HG02981 (cell line): ENCODE measurements around the gene CDYL.
"Not testable (repeated sequence)": the region's sequence is repeated elsewhere in the genome, so short reads cannot be mapped to it uniquely, and the experiment has no call there.

Experiments
- ATAC-seq: cut with Tn5 transposase; IDR thresholded peaks from one replicate; pipeline ENCODE4 v1.9.1; 2021; ENCODE audit warnings: mild to moderate bottlenecking, moderate library complexity; ENCODE audit not compliant: unreplicated experiment

Gene CDYL

DNA sequence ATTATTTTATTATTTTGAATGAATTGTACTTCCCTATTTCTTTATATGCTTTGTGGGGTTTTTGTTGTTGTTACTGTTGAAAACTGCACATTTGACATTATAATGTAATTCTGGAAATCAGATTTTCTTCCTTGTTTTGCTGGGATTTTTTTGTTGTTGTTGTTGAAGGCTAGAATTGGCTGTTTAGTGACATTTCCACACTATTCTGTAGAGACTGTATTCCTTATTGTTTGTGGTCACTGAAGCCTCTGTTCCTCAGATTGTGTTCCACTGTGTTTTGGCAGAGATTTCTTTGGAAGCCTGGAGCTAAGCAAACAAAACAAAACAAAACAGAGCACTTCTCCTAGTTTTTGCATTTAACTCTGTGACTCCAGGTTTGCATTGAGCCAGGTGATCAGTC is 52.9 kb downstream of the CDYL start:
- ATAC-seq: no peak

DNA sequence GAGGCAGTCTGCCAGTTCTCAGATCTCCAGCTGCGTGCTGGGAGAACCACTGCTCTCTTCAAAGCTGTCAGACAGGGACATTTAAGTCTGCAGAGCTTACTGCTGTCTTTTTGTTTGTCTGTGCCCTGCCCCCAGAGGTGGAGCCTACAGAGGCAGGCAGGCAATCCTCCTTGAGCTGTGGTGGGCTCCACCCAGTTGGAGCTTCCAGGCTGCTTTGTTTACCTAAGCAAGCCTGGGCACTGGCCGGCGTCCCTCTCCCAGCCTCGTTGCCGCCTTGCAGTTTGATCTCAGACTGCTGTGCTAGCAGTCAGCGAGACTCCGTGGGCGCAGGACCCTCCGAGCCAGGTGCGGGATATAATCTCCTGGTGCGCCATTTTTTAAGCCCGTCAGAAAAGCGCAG is 59.3 kb downstream of the CDYL start:
- not testable (repeated sequence) for ATAC-seq

DNA sequence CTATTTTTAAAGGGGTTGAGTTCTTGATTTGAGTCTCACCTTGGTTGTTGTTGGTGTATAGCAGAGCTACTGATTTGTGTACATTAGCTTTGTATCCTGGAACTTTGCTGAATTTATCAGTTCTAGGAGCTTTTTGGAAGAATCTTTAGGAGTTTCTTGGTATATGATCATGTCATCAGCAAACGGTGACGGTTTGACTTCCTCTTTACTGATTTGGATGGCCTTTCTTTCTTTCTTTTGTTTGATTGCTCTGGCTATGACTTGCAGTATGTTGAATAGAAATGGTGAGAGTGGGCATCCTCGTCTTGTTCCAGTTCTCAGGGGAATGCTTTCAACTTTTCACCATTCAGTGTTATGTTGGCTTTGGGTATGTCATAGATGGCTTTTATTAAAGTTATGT is 64.0 kb downstream of the CDYL start:
- no peak for ATAC-seq

DNA sequence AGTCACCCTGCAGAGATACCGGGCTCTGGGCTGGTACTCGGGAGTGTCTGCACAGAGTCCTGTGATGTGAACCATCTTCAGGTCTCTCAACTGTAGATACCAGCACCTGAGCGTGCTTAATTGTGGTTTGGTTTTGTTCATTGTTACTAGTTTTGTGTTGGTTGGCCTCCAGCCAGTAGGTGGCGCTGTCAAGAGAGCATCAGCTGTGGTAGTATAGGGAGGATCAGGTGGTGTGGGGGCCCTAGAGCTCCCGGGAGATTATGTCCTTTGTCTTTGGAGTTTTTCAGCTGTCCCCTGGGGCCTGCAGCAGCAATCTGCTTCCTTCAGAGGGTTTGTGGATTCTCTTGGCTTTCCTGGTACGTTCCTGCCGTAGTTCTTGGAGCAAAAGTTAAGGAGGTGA is 67.9 kb downstream of the CDYL start:
- ATAC-seq: no peak

DNA sequence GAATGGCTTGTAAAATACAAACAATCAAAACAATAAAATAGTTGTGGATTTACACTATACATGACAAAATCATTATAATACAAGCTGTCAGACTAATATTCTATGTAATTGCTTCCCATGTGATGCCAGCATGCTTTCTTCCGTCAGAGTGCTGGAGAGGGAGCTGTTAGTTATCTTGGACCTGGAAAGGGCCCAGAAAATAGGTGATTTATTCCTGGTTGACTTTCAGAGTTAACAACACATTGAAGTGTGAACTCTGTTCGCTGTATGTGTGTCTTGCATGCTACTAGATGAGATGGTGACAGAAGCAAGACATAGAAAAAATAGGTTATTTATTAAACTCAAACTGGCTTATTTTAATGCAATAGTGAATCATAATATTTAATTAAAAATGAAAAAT is 70.2 kb downstream of the CDYL start:
- ATAC-seq: no peak

DNA sequence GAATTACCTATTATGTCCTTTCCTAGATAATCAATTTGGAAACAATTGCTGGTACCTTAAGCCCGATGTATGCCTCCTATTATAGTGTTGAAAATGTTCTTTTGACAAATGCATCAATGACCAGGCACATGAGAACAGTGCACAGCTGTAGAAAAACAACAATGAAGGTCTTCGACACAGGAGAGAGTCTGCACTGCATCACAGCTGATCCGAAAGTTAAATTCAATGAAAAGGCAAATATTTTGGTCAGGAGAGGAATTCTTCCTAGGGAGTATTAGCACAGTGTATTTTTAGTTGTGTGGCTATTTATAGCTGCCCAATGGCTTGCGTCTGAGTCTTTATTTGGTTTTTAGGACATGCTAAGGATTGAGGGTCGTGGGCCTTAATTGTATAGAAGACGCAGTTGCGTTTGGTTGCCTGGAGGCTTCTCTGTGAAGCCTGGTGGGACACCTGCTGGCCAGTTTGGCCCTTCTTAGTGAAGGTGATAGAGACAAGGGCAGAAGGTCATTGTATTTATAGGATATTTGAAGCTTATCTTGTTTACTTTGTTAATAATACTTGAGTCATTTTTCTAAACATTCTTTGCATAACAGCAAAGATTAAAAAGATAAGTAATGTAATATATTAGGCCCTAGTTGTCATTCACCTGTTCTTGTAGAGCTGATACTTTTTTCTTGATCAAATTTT is 72.3 kb downstream of the CDYL start:
- no peak for ATAC-seq

DNA sequence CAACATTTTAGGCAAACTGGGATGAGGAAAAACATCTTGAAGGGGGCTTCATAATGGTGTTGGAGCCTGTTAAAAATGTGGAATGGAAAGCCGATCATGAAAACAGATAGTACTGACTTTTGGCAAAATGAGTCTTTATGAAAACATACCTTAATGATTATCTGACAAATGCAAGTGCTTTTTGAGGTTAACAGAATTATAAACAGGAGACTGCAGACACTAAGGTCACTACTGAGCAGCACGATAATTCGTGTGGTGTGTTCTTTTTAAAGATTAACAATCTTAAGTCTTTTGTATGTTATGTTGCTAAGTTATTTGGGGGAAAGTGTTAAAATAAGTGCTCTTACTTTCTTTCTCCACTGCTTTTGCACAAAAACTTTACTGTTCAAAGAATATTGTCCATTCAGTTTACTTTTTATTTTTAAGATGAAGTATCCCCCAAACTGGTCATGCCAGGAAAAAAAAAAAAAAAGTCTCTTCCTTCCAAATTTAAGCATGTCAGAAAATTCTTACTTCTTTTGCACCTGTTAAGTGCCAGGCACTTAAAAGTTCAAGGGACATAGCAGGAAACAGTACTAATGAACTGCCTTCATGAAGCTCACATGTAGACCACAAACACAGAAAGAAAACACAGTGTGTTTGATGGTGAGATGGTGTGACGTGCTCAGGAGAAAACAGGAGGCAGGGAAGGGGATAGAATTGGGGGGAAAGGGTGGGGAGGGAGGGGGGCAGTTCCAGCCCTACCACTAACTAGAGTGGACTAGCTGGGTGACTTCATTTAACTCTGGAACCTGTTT is 73.2 kb downstream of the CDYL start:
- no peak for ATAC-seq

DNA sequence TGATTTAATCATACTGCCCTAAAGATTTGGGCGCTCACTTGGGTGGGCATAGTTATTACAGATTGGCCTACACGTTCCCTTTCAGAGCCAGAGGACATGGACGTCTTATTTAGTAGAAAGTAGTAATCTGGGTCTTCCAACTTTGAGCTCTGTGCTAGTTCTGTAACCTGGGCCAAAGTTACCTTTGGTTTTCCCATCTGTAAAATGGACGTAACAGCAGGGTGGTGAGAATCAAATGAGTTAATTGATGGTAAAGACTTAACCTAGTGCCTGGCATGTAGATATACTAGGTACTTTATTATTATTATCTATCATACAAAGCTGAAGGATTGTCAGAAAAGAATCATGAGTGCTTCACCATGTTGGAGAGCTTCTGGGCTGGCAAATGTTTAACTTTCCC is 74.8 kb downstream of the CDYL start:
- no peak for ATAC-seq

DNA sequence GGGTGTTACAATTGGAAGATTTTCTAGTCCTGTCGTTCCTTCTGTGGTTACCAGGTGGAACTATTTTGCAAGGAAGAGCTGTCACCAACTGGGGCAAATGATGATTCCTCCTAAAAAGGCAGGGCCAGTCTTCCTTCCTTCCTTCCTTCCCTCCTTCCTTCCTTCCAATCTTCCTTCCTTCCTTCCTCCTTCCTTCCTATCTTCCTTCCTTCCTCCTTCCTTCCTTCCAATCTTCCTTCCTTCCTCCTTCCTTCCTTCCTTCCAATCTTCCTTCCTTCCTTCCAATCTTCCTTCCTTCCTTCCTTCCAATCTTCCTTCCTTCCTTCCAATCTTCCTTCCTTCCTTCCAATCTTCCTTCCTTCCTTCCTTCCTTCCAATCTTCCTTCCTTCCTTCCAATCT is 76.0 kb downstream of the CDYL start:
- ATAC-seq: not testable (repeated sequence)

DNA sequence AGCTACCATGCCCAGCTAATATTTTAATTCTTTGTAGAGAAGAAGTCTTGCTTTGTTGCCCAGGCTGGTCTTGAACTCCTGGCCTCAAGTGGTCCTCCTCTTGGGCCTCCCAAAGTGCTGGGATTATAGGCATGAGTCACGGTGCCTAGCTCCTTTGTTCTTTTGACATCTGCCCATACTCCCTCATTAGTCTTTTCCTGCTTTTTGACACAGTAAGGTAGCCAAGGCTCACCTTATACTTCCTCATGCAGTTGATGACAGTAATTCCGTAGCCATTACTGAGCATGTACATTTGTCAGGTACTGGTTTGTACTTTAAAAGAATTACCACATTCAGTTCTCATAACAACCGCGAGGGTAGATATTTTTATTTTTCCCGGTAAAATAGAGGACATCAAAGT is 76.7 kb downstream of the CDYL start:
- no peak for ATAC-seq

DNA sequence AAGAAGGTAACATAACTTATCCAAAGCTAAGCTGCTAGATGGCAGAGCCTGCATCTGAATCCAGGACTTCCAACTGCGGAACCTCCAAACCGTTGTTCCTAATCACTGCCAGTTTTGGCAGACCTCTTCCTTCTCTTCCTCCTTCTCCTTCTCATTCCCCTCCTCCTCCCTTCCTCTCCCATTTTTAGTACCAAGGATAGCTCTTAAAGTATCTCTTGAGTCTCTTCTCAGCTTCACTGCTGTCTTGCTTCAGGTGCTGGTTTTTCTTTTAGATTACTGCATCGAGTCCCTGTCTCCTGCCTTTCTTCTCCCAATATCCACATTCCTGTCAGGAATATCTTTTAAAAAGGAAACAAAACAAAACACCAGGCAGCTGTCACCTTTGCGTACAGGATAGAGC is 77.1 kb downstream of the CDYL start:
- ATAC-seq: no peak

DNA sequence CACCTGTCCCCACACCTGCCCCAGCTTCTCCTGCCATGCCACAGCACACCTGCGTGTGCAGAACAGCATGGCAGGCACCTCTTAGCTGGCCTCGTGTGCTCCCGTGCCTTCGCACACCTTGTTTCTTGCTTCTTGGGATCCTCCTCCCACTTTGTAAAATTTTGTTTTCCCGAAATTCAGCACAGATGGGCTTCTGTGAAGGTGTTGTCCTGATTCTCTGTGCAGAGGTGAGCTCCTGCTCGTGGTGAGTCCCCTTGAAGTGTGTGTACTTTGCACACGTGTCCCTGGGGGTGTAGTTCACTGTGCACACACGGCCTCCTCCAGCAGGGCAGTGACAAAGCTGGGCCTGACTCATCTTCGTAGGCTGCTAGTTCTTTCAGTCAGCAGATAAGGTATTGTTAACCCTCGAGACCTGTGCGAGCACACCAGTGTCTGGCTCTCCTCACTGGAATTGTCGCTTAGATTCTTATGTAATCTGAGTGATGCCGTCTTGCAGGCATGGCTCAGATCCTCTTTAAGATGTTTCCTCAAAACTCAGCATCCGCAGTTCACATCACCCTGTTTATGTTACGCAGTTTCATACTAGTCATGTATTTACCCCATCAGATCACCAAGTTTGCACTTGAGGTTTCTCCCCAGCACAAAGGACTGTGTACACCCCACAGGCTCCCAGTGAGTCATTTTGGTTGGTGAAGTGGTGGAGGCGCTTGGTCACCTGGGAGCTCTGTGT is 77.7 kb downstream of the CDYL start:
- no peak for ATAC-seq

DNA sequence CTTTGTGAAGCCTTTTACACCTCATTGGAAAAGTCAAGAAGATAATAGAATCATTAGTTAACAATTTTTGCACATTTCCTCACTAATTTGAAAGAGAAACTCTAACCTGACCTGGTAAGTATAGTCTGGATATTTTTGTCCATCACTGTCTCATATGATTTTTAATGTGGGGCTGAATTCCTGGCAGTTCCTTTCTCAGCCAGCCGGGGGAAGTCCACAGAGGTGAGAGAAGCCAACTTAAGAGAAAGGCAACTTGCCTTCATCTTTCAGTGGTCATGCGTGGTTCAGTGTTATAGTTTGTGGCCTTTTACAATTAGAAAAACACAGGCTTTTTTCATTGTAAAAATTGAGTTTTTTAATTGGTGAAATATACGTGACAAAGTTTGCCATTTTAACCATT is 80.6 kb downstream of the CDYL start:
- ATAC-seq: no peak

DNA sequence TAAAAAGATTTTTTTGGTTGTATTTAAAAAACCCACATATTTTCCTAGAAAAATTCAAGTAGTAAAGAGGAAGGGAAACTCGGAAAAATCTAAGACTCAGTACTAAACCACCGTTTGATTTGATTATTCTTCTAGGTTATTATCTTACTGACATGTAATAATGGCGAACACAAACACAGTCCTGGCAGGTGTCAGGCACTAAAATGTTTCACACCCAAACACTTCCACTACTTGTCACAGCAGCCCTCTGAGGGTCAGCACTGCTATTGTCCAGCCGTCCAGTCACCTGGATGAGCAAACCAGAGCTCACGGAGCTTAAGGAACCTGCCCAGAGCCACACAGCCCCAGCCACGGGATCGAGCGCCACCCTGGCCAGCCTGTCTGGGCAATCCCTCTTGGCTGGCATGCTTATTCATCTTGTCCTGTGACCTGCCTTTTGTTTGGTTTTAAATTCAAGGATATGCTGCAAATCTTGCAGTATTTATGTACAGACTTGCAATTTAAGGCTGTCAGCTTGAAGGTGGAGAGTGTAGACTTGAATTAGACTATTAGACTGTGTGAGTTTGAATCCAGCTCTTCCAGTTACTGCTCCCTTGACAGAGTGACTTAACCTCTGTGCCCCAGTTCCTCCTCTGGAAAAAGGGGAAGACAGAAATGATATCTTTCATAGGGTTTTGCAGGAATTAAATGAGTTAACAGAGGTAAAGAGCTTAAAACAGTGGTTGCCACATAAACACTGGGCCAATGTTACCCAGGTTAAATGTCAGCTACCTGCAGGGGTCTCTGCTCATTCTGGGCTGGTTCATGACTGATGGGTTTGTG is 82.2 kb downstream of the CDYL start:
- ATAC-seq: no peak

DNA sequence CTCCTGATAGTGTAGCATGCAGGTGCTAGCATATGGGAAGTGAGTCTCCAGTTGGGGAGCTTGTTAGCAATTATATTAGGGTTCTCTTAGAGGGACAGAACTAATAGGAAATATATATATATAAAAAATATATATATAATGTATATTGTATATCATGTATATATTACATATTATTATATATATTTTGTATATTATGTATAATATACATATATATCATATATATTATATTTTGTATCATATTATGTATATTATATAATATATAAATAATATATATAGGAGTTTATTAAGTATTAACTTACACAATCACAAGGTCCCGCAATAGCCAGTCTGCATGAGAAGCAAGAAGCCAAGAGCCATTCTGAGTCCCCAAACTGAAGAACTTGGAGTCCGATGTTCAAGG is 84.2 kb downstream of the CDYL start:
- ATAC-seq: no peak

DNA sequence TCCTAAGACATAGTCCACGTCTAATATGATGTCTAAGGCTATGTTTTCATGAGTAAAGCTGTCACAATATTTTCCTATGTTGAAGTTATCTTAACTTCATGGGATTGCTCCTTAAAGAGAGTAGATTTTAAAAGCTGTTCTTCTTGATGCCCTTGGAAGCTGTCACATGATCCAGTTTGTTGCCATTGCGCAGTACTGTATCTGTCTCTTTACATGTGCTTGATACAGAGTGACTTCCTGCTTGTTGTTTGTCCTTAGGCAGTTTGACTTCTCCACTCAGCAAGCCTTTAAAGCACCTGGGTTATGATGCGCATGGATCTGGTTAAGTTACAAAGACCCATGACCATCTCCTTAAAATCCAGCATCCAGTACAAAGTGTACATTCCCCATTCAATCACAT is 85.4 kb downstream of the CDYL start:
- ATAC-seq: no peak

DNA sequence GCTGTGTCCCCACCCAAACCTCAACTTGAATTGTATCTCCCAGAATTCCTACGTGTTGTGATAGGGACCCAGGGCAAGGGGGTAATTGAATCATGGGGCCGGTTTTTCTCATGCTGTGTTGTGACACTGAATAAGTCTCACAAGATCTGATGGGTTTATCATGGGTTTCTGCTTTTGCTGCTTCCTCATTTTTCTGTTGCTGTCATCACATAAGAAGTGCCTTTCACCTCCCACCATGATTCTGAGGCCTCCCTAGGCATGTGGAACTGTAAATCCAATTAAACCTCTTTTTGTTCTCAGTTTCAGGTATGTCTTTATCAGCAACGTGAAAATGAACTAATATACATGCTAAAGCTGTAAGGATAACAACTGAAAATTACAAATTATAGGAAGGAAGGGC is 88.3 kb downstream of the CDYL start:
- no peak for ATAC-seq

DNA sequence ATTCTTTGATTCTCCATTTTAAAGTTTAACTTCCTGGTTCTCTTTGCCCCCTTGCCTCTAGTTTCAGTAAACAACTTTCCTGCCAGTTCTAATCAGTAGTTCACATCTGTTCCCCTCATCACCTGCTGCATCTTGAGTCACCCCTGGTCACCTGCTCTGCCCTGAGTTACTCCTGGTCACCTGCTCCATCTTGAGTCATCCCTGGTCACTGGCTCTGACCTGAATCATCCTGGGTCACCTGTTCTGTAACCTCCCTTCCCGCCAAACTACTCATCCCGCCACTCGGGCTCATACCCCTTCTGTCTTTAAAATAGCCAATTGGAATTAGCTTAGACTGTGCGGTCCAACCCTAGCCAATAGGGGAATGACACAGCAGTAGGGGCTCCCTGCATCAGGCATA is 88.8 kb downstream of the CDYL start:
- not testable (repeated sequence) for ATAC-seq

DNA sequence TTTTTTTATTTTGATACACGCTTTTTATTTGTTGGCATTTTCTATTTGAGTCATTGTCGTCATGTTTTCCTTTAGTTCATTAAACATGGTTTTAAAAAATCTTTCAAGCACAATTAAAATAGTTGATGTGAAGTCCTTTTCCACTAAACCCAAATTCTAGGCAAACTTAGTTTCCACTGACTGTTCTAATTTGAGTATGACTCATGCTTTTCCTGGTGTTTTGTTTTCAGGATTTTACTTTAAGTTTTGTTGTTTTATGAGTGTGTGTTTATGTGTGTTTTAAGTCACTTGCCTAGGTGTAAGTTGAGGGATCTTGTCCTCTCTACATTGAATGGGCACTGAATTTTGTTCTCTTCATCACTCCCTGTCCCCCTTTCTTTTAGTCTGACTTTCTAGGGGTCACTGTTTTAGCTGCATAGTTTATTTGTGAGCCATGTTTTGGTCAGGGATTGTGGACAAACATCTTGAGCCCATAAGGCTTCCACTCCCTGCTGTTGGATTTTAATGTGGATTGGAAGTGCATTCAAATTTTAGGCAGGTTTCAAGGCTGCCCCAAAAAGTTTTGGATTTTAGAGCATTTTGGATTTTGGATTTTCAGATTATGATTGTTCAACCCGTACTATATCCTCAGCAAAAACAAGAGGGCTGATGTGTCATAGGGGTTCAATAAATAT is 94.8 kb downstream of the CDYL start:
- no peak for ATAC-seq

DNA sequence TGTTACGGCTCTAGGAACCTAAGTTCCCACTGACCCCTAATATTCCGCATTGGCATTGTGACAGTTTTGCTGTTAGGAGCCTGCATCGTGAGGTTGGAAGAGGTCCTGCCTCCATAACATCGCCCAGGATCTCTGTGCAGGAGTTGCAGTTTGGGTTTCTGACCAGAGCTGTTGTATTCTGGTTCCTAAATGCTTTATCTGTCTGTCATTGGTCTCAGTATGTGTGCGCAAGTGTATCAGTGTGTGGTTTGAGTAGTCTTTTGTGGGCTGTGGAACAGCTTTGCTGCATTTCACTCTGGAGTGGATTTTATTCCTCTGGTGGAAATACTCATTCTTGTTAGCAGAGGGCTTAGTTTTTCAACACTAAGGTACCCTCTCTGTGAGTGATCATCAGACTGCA is 95.6 kb downstream of the CDYL start:
- ATAC-seq: no peak

DNA sequence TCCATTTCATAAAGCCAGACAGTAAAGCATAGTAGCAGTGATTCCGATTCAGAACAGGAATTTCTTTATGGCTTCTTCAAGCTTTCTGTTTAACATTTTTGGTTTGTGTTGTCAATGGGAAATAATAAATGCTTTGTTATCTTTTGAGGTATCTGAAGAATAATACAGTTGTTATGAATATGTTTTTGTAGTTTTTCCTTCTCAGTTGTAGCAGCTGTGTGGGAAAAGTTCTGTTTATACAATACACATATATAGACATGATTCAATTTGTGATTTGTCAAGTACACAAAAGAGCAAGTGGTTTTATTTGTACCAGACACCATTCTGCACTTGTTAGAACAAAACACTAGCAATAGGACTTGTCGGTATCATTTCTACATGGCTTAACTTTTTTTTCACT is 96.6 kb downstream of the CDYL start:
- ATAC-seq: no peak
